ENCODE data around the gene KRIT1. TPM values are rescaled to one million over a fixed set of nuclear protein-coding genes. Genes with fewer than 3 reads are reported as not detected.

Gene KRIT1
- total RNA-seq, 2 donors from 2014 or later = 83.1 to 98.8 TPM

DNA sequence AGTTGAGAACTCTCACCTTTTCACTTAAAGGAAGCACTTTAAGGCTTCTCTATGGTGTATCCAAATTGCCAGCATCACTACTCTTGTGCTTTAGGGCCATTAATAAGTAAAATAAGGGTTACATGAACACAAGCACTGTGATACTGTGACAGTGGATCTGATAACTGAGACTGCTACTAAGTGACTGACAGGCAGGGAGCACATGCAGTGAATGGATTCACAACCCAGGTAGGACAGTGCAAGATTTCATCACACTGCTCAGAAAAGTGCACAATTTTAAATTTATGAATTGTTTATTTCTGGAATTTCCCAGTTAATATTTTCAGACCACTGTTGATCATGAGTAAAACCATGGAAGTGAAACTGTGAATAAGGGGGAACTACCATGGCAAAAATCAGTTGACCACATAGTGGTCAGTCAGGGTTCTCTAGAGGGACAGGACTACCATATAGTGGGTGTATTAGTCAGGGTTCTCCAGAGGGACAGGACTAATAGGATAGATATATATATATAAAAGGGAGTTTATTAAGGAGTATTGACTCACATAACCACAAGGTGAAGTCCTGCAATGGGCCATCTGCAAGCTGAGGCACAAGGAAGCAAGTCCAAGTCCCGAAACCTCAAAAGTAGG lies 90.5 kb downstream of the KRIT1 start:
- H3K9me3 ChIP-seq = no peaks in the 10 kb centered on the region
- no peak for DNase-seq (ENCODE audit: low spot score)
- no peak for ATAC-seq (ENCODE audit: insufficient number of reproducible peaks, low FRiP score, low read depth)
- H3K4me1 ChIP-seq (ENCODE audit: control insufficient read depth in 1 of 2, low read depth in 2 of 2) = no peaks in the 10 kb centered on the region
- no peak overlapping the region for H3K27ac ChIP-seq
- H3K4me3 ChIP-seq = no peak overlapping the region
- TF ChIP-seq, protein P1, sequence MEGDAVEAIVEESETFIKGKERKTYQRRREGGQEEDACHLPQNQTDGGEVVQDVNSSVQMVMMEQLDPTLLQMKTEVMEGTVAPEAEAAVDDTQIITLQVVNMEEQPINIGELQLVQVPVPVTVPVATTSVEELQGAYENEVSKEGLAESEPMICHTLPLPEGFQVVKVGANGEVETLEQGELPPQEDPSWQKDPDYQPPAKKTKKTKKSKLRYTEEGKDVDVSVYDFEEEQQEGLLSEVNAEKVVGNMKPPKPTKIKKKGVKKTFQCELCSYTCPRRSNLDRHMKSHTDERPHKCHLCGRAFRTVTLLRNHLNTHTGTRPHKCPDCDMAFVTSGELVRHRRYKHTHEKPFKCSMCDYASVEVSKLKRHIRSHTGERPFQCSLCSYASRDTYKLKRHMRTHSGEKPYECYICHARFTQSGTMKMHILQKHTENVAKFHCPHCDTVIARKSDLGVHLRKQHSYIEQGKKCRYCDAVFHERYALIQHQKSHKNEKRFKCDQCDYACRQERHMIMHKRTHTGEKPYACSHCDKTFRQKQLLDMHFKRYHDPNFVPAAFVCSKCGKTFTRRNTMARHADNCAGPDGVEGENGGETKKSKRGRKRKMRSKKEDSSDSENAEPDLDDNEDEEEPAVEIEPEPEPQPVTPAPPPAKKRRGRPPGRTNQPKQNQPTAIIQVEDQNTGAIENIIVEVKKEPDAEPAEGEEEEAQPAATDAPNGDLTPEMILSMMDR (IDR thresholded peaks at IDR 0.05) = no peak
- no peaks in the 10 kb centered on the region for H3K36me3 ChIP-seq
- no peaks in the 10 kb centered on the region for H3K27me3 ChIP-seq (replicated peaks; ENCODE audit: insufficient read depth)

DNA sequence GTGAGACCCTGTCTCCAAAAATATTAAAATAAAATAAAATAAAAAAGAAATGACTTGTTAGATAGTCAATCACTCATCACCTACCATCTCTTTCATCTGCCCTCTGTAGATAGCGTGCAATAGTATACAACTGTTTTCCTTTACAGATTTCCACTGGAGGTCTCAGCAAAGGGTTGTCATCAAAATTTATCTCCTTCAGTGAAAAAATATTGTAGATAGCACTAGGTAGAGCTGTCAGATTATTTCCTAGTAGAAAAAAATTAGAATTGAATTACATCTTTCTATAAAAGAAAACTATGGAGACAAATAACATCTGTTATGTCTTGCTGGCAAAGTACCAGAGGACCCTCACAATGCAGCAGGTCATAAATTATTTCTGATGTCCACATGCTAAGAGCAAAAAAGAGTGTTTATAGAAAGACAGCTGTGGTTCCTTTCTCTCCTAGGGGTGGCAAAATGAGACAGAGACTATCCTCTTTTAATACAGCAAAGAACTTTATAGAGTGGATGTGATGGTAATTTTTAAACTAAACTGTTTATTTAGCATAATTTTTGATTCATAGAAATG lies 95.2 kb downstream of the KRIT1 start:
- H3K27ac ChIP-seq = no peak overlapping the region
- no peaks in the 10 kb centered on the region for H3K4me1 ChIP-seq (ENCODE audit: control insufficient read depth in 1 of 2, low read depth in 2 of 2)
- DNase-seq (ENCODE audit: low spot score) (no peak), ATAC-seq (ENCODE audit: insufficient number of reproducible peaks, low FRiP score, low read depth) (no peak)
- H3K9me3 ChIP-seq = no peaks in the 10 kb centered on the region
- no peaks in the 10 kb centered on the region for H3K27me3 ChIP-seq (replicated peaks; ENCODE audit: insufficient read depth)
- H3K36me3 ChIP-seq = no peaks in the 10 kb centered on the region
- TF ChIP-seq, protein P1 (IDR thresholded peaks at IDR 0.05) = no peak
- no peak overlapping the region for H3K4me3 ChIP-seq

DNA sequence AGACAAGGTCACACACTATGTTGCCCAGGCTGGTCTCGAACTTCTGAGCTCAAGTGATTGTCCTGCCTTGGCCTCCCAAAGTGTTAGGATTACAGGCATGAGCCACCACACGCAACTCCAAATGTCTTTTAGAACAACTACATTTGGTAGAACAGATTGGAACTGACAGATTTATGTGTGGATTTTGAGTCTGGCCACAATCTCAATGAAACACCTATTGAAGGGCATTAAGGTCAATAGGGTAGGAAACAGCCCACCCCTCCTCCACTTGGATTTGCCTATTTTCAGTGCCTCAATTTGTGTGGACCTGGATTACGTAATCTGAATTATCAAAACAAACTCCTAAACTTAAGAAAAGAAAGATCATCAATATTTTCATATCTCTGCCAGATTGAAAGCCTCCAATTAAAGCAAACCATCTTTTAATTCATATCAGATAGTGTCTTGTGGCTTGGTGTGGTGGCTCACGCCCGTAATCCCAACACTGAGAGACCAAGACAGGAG lies 95.9 kb downstream of the KRIT1 start:
- DNase-seq (ENCODE audit: low spot score) (no peak), ATAC-seq (ENCODE audit: insufficient number of reproducible peaks, low FRiP score, low read depth) (no peak)
- no peaks in the 10 kb centered on the region for H3K36me3 ChIP-seq
- H3K27me3 ChIP-seq (replicated peaks; ENCODE audit: insufficient read depth) = no peaks in the 10 kb centered on the region
- H3K4me3 ChIP-seq = no peak overlapping the region
- no peaks in the 10 kb centered on the region for H3K4me1 ChIP-seq (ENCODE audit: control insufficient read depth in 1 of 2, low read depth in 2 of 2)
- TF ChIP-seq, protein P1 (IDR thresholded peaks at IDR 0.05) = no peak
- no peak overlapping the region for H3K27ac ChIP-seq
- no peaks in the 10 kb centered on the region for H3K9me3 ChIP-seq

Other genes with a start within 250 kb of the KRIT1 start
- gene CYP51A1, start 111.4 kb downstream of the KRIT1 start, total RNA-seq = 10 to 100 TPM; 22.6 to 30.7 TPM
- under 1 TPM in 1 of 2 donors, not detected in 1; 0.81 TPM for gene LRRD1, start 66.8 kb downstream of the KRIT1 start, total RNA-seq
- 10 to 100 TPM; 33.3 to 37.1 TPM for gene ANKIB1, start 60 bp upstream of the KRIT1 start, total RNA-seq
- 10 to 100 TPM; 44.0 to 72.3 TPM for gene GATAD1, start 201.6 kb upstream of the KRIT1 start, total RNA-seq
- gene ERVW-1, start 232.0 kb upstream of the KRIT1 start, total RNA-seq = not detected